NT2/D1 (cell line): Measurements from ENCODE around the gene MERTK.

ENCODE experiments used
- DNase-seq: peaks from one replicate; pipeline ENCODE4 v3.0.0-alpha.2; 2011; ENCODE audit warnings: low read depth, low spot score
- H3K27me3 ChIP-seq: 2 replicates; pipeline ENCODE4 v1.6.0; 2011; ENCODE audit warnings: mild to moderate bottlenecking; ENCODE audit not compliant: insufficient read length, insufficient read depth
- H3K36me3 ChIP-seq: 2 replicates; pipeline ENCODE4 v1.6.1; 2011; ENCODE audit warnings: mild to moderate bottlenecking, low read length, mixed read lengths; ENCODE audit not compliant: insufficient read depth, insufficient read length
- H3K4me1 ChIP-seq: 2 replicates; pipeline ENCODE4 v1.5.1; 2011; ENCODE audit not compliant: insufficient read depth, insufficient read length
- H3K4me3 ChIP-seq: 2 replicates; pipeline ENCODE4 v1.5.1; 2011; ENCODE audit warnings: low read depth; ENCODE audit not compliant: insufficient read length
- H3K9ac ChIP-seq: 2 replicates; pipeline ENCODE4 v1.6.0; 2011; ENCODE audit warnings: low read depth; ENCODE audit not compliant: insufficient read length
- H3K9me3 ChIP-seq: 2 replicates; pipeline ENCODE4 v1.5.1; 2011; ENCODE audit warnings: mild to moderate bottlenecking, low read length; ENCODE audit not compliant: insufficient read depth
- SUZ12 ChIP-seq: IDR thresholded peaks from 2 replicates; pipeline ENCODE4 v1.6.1; 2011; ENCODE audit not compliant: insufficient read length, insufficient read depth; ENCODE audit errors: extremely low read depth
- YY1 ChIP-seq: IDR thresholded peaks from 2 replicates; pipeline ENCODE4 v1.6.1; 2011; ENCODE audit not compliant: insufficient read length, insufficient read depth
- ZNF274 ChIP-seq: IDR thresholded peaks from 2 replicates; pipeline ENCODE4 v1.6.1; 2011; ENCODE audit warnings: mild to moderate bottlenecking, low read depth, low read length

Gene MERTK

DNA sequence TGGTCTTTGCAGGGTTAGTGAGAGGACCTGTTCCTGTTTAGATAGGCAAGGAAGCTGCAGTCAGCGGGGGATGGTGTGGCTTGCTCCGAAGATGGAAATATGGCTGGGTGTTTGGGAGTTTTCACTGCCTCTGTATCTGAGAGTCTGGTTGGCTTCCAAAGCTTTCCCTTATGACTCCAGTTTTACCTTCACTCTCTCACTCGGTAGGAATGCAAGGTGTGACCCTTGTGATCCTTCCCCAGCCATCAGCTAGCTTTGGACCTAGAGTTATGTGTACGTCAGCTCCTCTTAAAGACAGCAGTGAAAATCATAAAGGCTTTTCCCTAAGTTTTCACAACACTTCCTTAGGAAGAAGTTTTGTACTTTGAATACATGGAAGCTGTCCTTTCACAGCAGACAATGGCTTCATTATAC is 121.2 kb downstream of the MERTK start:
- DNase-seq, result no peak
- Histone ChIP-seq H3K9ac (no peak overlapping the region), H3K4me1 (no peaks in the 10 kb centered on the region), H3K27me3 (no peaks in the 10 kb centered on the region), H3K36me3 (peaks cover 9% of the 10 kb centered on the region), H3K9me3 (no peaks in the 10 kb centered on the region; the same call in 1 of the 2 replicates), H3K4me3 (no peak overlapping the region)
- TF ChIP-seq YY1 (no peak), ZNF274 (no peak), SUZ12 (no peak)

DNA sequence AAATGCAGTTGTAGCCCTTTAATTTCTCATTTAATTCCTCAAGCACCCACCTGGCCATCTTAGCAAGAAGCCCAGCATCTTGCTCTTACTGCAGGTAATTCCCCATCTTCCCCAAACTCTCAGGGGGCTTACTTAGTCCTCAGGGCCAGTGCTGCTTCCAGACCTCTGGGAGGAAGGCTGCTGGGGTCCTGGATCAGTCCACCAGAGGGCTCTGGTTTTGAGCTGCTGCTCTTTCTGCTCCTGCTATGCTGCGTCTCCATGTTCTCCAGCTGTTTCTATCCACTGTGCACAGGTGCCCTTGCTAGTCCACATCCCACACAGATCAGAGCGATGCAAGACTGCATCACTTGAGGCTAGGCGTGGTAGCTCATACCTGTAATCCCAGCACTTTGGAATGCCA is 122.2 kb downstream of the MERTK start:
- H3K4me1 ChIP-seq, result no peaks in the 10 kb centered on the region
- DNase-seq, result no peak

DNA sequence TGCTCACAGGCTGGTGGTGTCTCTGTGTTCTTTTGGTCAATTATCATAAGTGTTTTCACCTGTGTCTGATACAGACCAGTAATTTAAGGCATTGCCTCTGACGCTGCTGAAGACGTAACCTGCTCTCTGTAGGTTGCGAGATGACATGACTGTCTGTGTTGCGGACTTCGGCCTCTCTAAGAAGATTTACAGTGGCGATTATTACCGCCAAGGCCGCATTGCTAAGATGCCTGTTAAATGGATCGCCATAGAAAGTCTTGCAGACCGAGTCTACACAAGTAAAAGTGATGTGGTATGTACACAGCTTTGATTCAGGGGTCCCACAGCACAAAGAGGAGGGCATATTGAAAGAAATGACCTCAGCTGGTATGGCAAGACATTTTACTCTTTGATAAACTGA is 122.9 kb downstream of the MERTK start:
- no peak for TF ChIP-seq YY1
- no peak for TF ChIP-seq SUZ12
- TF ChIP-seq ZNF274, result no peak
- DNase-seq, result no peak

More for the DNA sequence above, 122.2 kb downstream of the MERTK start:
- H3K36me3 ChIP-seq, result peaks cover 12% of the 10 kb centered on the region
- no peak for TF ChIP-seq YY1
- TF ChIP-seq ZNF274, result no peak
- TF ChIP-seq SUZ12, result no peak
- H3K9me3 ChIP-seq, result no peaks in the 10 kb centered on the region; the same call in 1 of the 2 replicates
- H3K4me3 ChIP-seq, result no peak overlapping the region
- H3K27me3 ChIP-seq, result no peaks in the 10 kb centered on the region
- H3K9ac ChIP-seq, result no peak overlapping the region

DNA sequence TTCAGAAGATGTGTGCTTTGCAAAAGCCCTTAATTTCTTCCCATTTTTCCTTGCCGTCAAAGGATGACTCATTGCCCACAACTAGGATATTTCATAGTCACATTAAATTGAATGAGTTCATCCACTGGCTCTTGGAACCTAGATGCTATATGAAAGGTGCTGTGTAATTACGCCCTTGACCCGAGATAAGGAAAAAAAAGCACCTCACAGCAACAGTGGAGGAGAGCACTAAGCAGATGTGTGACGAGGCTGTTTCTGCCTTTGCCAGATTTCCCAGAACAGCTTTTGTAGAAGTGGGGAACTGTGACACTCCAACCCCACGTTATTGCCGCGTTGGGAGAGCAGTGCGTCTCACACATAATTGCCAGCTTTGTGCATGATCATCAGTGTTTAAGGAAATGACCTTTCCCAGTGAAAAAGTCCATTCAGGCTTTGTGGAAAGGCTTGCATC is 123.4 kb downstream of the MERTK start:
- Histone ChIP-seq H3K36me3 (peaks cover 12% of the 10 kb centered on the region), H3K4me1 (no peaks in the 10 kb centered on the region), H3K9ac (no peak overlapping the region), H3K9me3 (no peaks in the 10 kb centered on the region), H3K4me3 (no peak overlapping the region), H3K27me3 (no peaks in the 10 kb centered on the region)
- TF ChIP-seq YY1, result no peak
- no peak for TF ChIP-seq SUZ12
- no peak for TF ChIP-seq ZNF274
- DNase-seq, result no peak

More for the DNA sequence above, 122.9 kb downstream of the MERTK start:
- H3K9me3 ChIP-seq, result no peaks in the 10 kb centered on the region; the same call in 1 of the 2 replicates
- H3K36me3 ChIP-seq, result peaks cover 12% of the 10 kb centered on the region
- no peaks in the 10 kb centered on the region for H3K4me1 ChIP-seq
- no peak overlapping the region for H3K4me3 ChIP-seq
- no peak overlapping the region for H3K9ac ChIP-seq
- H3K27me3 ChIP-seq, result no peaks in the 10 kb centered on the region

DNA sequence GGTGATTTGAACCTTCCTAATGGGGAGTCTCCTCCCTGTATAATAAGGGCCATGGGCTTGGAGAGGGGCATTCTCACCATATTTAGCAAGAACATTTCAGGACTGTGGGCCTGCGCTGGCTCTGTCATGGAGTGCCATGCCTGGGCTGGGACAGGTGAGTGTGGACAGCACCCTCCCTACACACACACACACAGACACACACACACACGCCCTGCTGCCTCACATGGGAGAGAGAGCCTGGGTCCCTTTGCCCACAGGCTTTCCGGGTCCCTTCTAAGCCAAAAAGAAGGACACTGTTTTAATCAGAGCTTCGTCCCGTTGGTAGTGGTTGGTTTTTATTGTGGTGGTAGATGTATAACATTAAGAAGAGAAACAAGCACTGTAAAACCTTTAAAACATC is 125.3 kb downstream of the MERTK start:
- no peak overlapping the region for H3K4me3 ChIP-seq
- no peaks in the 10 kb centered on the region for H3K27me3 ChIP-seq
- no peak overlapping the region for H3K9ac ChIP-seq
- H3K9me3 ChIP-seq, result no peaks in the 10 kb centered on the region
- no peak for DNase-seq
- H3K36me3 ChIP-seq, result peaks cover 12% of the 10 kb centered on the region
- TF ChIP-seq ZNF274 (no peak), YY1 (no peak), SUZ12 (no peak)
- H3K4me1 ChIP-seq, result peaks cover 4% of the 10 kb centered on the region

DNA sequence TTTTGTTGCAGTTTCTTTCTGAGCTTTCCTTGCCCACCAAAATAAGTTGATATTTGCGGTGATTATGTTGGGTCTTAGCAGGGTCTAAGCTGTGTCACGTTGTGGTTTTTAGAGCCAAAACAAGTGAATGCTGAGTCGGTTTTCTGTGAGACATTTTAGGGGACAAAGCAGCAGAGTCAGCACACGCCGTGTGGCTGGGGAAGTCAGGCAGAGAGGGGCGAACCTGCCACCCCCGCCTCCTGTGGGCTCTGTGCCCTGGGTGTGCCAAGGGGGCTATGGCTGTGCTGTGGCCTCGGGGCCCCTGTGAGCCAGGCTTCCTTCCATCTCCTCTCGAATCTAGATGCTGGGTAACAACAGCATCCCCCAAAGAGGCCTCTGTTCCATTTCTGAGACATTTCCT is 125.8 kb downstream of the MERTK start:
- Histone ChIP-seq H3K4me3 (no peak overlapping the region), H3K36me3 (peaks cover 12% of the 10 kb centered on the region)

DNA sequence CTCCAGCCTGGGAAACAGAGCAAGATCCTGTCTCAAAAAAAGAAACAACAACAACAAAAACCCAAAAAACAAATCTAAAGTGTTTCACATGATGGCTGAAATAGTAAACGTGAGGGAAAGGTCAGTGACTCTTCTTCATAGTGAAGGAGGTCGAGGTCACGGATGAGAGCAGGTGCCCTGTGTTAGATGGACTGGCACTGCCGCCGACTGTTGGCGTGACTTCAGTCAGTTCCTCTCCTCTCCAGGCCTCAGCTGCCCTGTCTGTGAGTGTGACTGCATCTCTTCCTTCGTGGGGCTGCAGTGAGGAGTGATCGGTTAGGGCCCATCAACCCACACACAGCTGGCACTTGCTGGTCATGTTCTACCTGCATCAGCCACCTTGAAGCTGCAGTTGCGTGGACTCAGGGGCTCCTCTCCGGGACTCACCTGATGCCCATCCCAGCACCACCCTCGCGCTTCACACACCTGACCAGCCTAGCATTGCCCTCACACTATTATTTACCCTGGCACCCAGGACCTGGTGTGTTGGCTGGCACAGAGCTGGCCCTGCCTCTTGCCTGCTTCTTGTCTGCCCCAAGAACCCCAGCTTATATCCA is 126.6 kb downstream of the MERTK start:
- no peaks in the 10 kb centered on the region for H3K9me3 ChIP-seq
- TF ChIP-seq YY1 (no peak), SUZ12 (no peak), ZNF274 (no peak)
- no peak overlapping the region for H3K9ac ChIP-seq
- peaks cover 4% of the 10 kb centered on the region for H3K4me1 ChIP-seq
- H3K4me3 ChIP-seq, result no peak overlapping the region
- H3K36me3 ChIP-seq, result peaks cover 12% of the 10 kb centered on the region
- no peak for DNase-seq
- no peaks in the 10 kb centered on the region for H3K27me3 ChIP-seq

More for the DNA sequence above, 125.8 kb downstream of the MERTK start:
- no peak overlapping the region for H3K9ac ChIP-seq
- no peaks in the 10 kb centered on the region for H3K9me3 ChIP-seq
- peaks cover 4% of the 10 kb centered on the region for H3K4me1 ChIP-seq
- TF ChIP-seq YY1 (no peak), ZNF274 (no peak), SUZ12 (no peak)
- H3K27me3 ChIP-seq, result no peaks in the 10 kb centered on the region
- no peak for DNase-seq

DNA sequence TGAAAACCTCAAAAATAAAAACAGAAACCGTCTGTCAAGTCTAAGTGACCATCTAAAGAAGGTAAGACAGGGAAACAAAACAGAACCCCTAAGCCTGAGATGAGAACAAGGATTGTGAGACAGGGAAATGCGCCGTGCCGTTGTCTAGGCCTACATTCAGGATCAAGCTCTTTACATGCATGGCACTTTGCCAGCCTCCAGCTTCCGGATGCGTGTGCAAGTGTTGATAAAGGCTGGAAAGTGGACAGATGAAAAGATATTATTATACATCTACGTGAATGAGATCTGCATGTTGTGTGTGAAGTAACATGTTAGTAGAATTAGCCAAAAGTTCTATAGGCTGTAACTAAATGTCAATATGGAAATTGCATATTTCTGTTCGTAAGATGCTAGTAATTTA is 128.1 kb downstream of the MERTK start:
- TF ChIP-seq YY1 (no peak), ZNF274 (no peak), SUZ12 (no peak)
- H3K4me3 ChIP-seq, result no peak overlapping the region
- no peaks in the 10 kb centered on the region for H3K27me3 ChIP-seq
- H3K9ac ChIP-seq, result no peak overlapping the region
- no peak for DNase-seq
- H3K36me3 ChIP-seq, result peaks cover 12% of the 10 kb centered on the region
- peaks cover 4% of the 10 kb centered on the region for H3K4me1 ChIP-seq
- no peaks in the 10 kb centered on the region for H3K9me3 ChIP-seq
